ENCODE data around the gene ZNRD2. TPM values are rescaled to one million over a fixed set of nuclear protein-coding genes. Genes with fewer than 3 reads are reported as not detected.

The ZNRD2 gene
- total RNA-seq, 4 donors from 2014 or later, result 24.2 to 66.2 (median 35.1) TPM

- TF ChIP-seq CTCF (IDR thresholded peaks at IDR 0.05; ENCODE audit: low read depth), result no peak
These were observed 31.9 kb upstream of the ZNRD2 start for GRCh38 chr11:65538232-65538914.

- TF ChIP-seq CTCF (IDR thresholded peaks at IDR 0.05; ENCODE audit: low read depth), result no peak
These were observed 31.1 kb upstream of the ZNRD2 start for GRCh38 chr11:65538915-65539743.

GRCh38 chr11:65539744-65540289 is 30.5 kb upstream of the ZNRD2 start:
- TF ChIP-seq CTCF (IDR thresholded peaks at IDR 0.05; ENCODE audit: low read depth), result no peak

- no peak for TF ChIP-seq CTCF (IDR thresholded peaks at IDR 0.05; ENCODE audit: low read depth)
These were observed 29.8 kb upstream of the ZNRD2 start for GRCh38 chr11:65540290-65541092.

- TF ChIP-seq CTCF (IDR thresholded peaks at IDR 0.05; ENCODE audit: low read depth), result no peak
These were observed 28.9 kb upstream of the ZNRD2 start for GRCh38 chr11:65541093-65541982.

GRCh38 chr11:65542738-65543390 is 27.4 kb upstream of the ZNRD2 start:
- no peak for TF ChIP-seq CTCF (IDR thresholded peaks at IDR 0.05; ENCODE audit: low read depth)

Measured in subcutaneous adipose tissue (tissue), 4 donors.